Liver (tissue), 9 donors: ENCODE data around the gene ZNF282. TPM values are rescaled to one million over a fixed set of nuclear protein-coding genes. Genes with fewer than 3 reads are reported as not detected.

ENCODE experiments used
- DNase-seq: peaks from one replicate; pipeline ENCODE4 v3.0.0-alpha.2; 2017; ENCODE audit warnings: low spot score
- H3K27ac ChIP-seq, 2 donors: one replicate each; pipeline ENCODE4 v1.7.0; 2013; ENCODE audit warnings: inconsistent platforms in 2 of 2, low read length in 2 of 2, control low read depth in 1 of 2, low read depth in 1 of 2, mild to moderate bottlenecking in 1 of 2
- H3K27me3 ChIP-seq, 4 donors: one replicate each; pipeline versions ENCODE4 v1.6.1 to v1.7.0; 2013; ENCODE audit warnings: low read length in 3 of 4, inconsistent platforms in 1 of 4, mild to moderate bottlenecking in 1 of 4, moderate library complexity in 1 of 4; ENCODE audit not compliant: control insufficient read depth in 4 of 4, insufficient read depth in 4 of 4
- H3K36me3 ChIP-seq, 4 donors: one replicate each; pipeline versions ENCODE4 v1.6.1 to v1.7.0; 2013; ENCODE audit warnings: low read length in 3 of 4, mild to moderate bottlenecking in 3 of 4, low read depth in 1 of 4, moderate library complexity in 1 of 4; ENCODE audit not compliant: control insufficient read depth in 4 of 4, insufficient read depth in 3 of 4
- H3K4me1 ChIP-seq, 4 donors: one replicate each; pipeline versions ENCODE4 v1.6.1 to v1.7.0; 2013; ENCODE audit warnings: low read length in 3 of 4, mild to moderate bottlenecking in 3 of 4, moderate library complexity in 1 of 4; ENCODE audit not compliant: control insufficient read depth in 4 of 4, insufficient read depth in 4 of 4
- H3K4me3 ChIP-seq, 3 donors: one replicate each; pipeline versions ENCODE4 v1.6.1 to v1.7.0; 2013; ENCODE audit warnings: low read length in 3 of 3, control low read depth in 1 of 3, low read depth in 1 of 3, mild to moderate bottlenecking in 1 of 3
- H3K9ac ChIP-seq, 2 donors: one replicate each; pipeline ENCODE4 v1.7.0; 2013; ENCODE audit warnings: low read length in 2 of 2, mild to moderate bottlenecking in 2 of 2, moderate library complexity in 2 of 2, control low read depth in 1 of 2, low read depth in 1 of 2
- H3K9me3 ChIP-seq, 4 donors: one replicate each; pipeline versions ENCODE4 v1.6.1 to v1.7.0; 2013; ENCODE audit warnings: low read length in 3 of 4; ENCODE audit not compliant: control insufficient read depth in 4 of 4
- ATF3 ChIP-seq: IDR thresholded peaks from 2 replicates; pipeline ENCODE4 v1.6.1; 2016; ENCODE audit warnings: antibody characterized with exemption
- CTCF ChIP-seq: fragments of 150-350 bp; IDR thresholded peaks from 2 replicates; pipeline ENCODE4 v1.5.1; 2017; ENCODE audit warnings: improper control_type of control experiment, low read depth, low read length; ENCODE audit not compliant: missing input control
- EGR1 ChIP-seq, 2 donors: IDR thresholded peaks; 2 replicates each; pipeline ENCODE4 v1.6.1; 2016 to 2018; ENCODE audit warnings: antibody characterized with exemption in 2 of 2, low read depth in 2 of 2
- FOXA1 ChIP-seq: IDR thresholded peaks from 2 replicates; pipeline ENCODE4 v1.6.1; 2016; ENCODE audit warnings: antibody characterized with exemption
- GABPA ChIP-seq, 2 donors: IDR thresholded peaks in 1 of 2; conservative IDR thresholded peaks in 1 of 2; 2 replicates each; pipeline ENCODE4 v1.6.1; 2016; ENCODE audit warnings: antibody characterized with exemption in 2 of 2, mild to moderate bottlenecking in 1 of 2, moderate library complexity in 1 of 2
- HNF4A ChIP-seq, 2 donors: conservative IDR thresholded peaks; 2 replicates each; pipeline ENCODE4 v1.6.1; 2016; ENCODE audit warnings: antibody characterized with exemption in 2 of 2, mild to moderate bottlenecking in 2 of 2
- JUND ChIP-seq, 2 donors: IDR thresholded peaks; 2 replicates each; pipeline ENCODE4 v1.6.1; 2016; ENCODE audit warnings: antibody characterized with exemption in 2 of 2
- MAX ChIP-seq: IDR thresholded peaks from 2 replicates; pipeline ENCODE4 v1.6.1; 2016; ENCODE audit warnings: antibody characterized with exemption
- NR2F2 ChIP-seq: IDR thresholded peaks from 2 replicates; pipeline ENCODE4 v1.6.1; 2016; ENCODE audit warnings: antibody characterized with exemption
- RAD21 ChIP-seq, 2 donors: IDR thresholded peaks; 2 replicates each; pipeline ENCODE4 v1.6.1; 2016; ENCODE audit warnings: antibody characterized with exemption in 2 of 2, mild to moderate bottlenecking in 2 of 2
- REST ChIP-seq: IDR thresholded peaks from 2 replicates; pipeline ENCODE4 v1.6.1; 2016; ENCODE audit warnings: antibody characterized with exemption, mild to moderate bottlenecking
- SP1 ChIP-seq: IDR thresholded peaks from 2 replicates; pipeline ENCODE4 v1.6.1; 2018; ENCODE audit warnings: antibody characterized with exemption, mild to moderate bottlenecking
- TAF1 ChIP-seq: conservative IDR thresholded peaks from 2 replicates; pipeline ENCODE4 v1.6.1; 2016; ENCODE audit warnings: antibody characterized with exemption, mild to moderate bottlenecking
- YY1 ChIP-seq: IDR thresholded peaks from 2 replicates; pipeline ENCODE4 v1.6.1; 2016; ENCODE audit warnings: antibody characterized with exemption, mild to moderate bottlenecking
- ZBTB33 ChIP-seq: IDR thresholded peaks from 2 replicates; pipeline ENCODE4 v1.6.1; 2016; ENCODE audit warnings: antibody characterized with exemption
- WGBS: extraction: QIAGEN DNeasy Blood & Tissue Kit; methylation state at CpG from one replicate; pipeline ENCODE4 v1.1.7; 2013; 5-methylcytosine and 5-hydroxymethylcytosine counted together
- polyA plus RNA-seq, 2 donors: library from polyadenylated mRNA; stranded (reverse) in 1 of 2; unstranded in 1 of 2; fragments of 200-250 nt in 1 of 2; fragments of >200 nt in 1 of 2; fragmentation: Nextera tagmentation in 1 of 2; extraction: Ambion mirVana in 1 of 2; gene quantifications; one replicate each; pipeline versions ENCODE4 v1.2.1 to v1.2.3, GENCODE V29; 2013 to 2015
- total RNA-seq, 2 donors: library from RNA; depleted of rRNA; stranded (reverse); fragments of >200 nt; gene quantifications; one replicate each; pipeline ENCODE4 v1.2.3, GENCODE V29; 2014
- donor health status: healthy.
- donor health status: healthy.
- donor health status: healthy.
- donor health status: healthy.
- donor health status: healthy.

Gene ZNF282
- total and polyA plus RNA-seq, 4 donors: 2.0 to 78.6 (median 13.1) TPM

GRCh38 chr7:149171892-149172533 is 23.3 kb upstream of the ZNF282 start:
- H3K9me3 ChIP-seq: no peaks in the 10 kb centered on the region
- H3K4me1 ChIP-seq: no peaks in the 10 kb centered on the region
- DNase-seq: no peak
- H3K27me3 ChIP-seq: no peaks in the 10 kb centered on the region
- H3K4me3 ChIP-seq: no peak overlapping the region
- TF ChIP-seq EGR1 (IDR thresholded peaks at IDR 0.05; ENCODE audit: low read depth in 2 of 2) (no peak), SP1 (no peak), ATF3 (no peak), FOXA1 (no peak), TAF1 (no peak), HNF4A (conservative IDR thresholded peaks at IDR 0.05) (no peak)
- H3K36me3 ChIP-seq: peaks cover 9 to 41% (median 28%) of the 10 kb centered on the region in 4 donors
- no peak overlapping the region for H3K9ac ChIP-seq
- H3K27ac ChIP-seq: no peak overlapping the region
- 82% methylated on average over 9 of the region's 9 CpGs for WGBS

- WGBS: 87% methylated on average over 1 of the region's 1 CpG
- Histone ChIP-seq H3K4me3 (no peak overlapping the region), H3K4me1 (no peaks in the 10 kb centered on the region), H3K9me3 (no peaks in the 10 kb centered on the region), H3K36me3 (peaks cover 6 to 37% (median 29%) of the 10 kb centered on the region in 4 donors), H3K9ac (no peak overlapping the region), H3K27ac (no peak overlapping the region), H3K27me3 (no peaks in the 10 kb centered on the region)
- TF ChIP-seq ZBTB33 (no peak), ATF3 (no peak), FOXA1 (no peak), NR2F2 (no peak), YY1 (no peak), REST (no peak), EGR1 (IDR thresholded peaks at IDR 0.05; ENCODE audit: low read depth in 2 of 2) (no peak)
- DNase-seq: no peak
Measured at GRCh38 chr7:149172534-149172920, 22.8 kb upstream of the ZNF282 start.

GRCh38 chr7:149175150-149175549 is 20.2 kb upstream of the ZNF282 start:
- H3K27me3 ChIP-seq: no peaks in the 10 kb centered on the region
- H3K4me1 ChIP-seq: no peaks in the 10 kb centered on the region
- no peak overlapping the region for H3K27ac ChIP-seq
- H3K9me3 ChIP-seq: no peaks in the 10 kb centered on the region
- H3K36me3 ChIP-seq: peaks cover 13 to 38% (median 31%) of the 10 kb centered on the region in 4 donors
- WGBS: 96% methylated on average over 2 of the region's 2 CpGs
- DNase-seq: no peak
- H3K9ac ChIP-seq: no peak overlapping the region
- no peak overlapping the region for H3K4me3 ChIP-seq
- TF ChIP-seq ATF3 (no peak), JUND (IDR thresholded peaks at IDR 0.05) (no peak), NR2F2 (no peak), MAX (no peak), TAF1 (no peak), SP1 (no peak), FOXA1 (no peak), RAD21 (IDR thresholded peaks at IDR 0.05) (no peak), GABPA (IDR thresholded peaks at IDR 0.05 in 1 of 2, conservative IDR thresholded peaks at IDR 0.05 in 1 of 2) (no peak), CTCF (no peak), HNF4A (conservative IDR thresholded peaks at IDR 0.05) (no peak), EGR1 (IDR thresholded peaks at IDR 0.05; ENCODE audit: low read depth in 2 of 2) (no peak), YY1 (no peak), ZBTB33 (no peak)
